HG02973 (cell line): ENCODE measurements around the gene FBN2.
"Not testable (repeated sequence)": the region's sequence is repeated elsewhere in the genome, so short reads cannot be mapped to it uniquely, and the experiment has no call there.

Experiments
- ATAC-seq: cut with Tn5 transposase; IDR thresholded peaks from one replicate; pipeline ENCODE4 v1.9.1; 2021; ENCODE audit warnings: moderate library complexity; ENCODE audit not compliant: unreplicated experiment

FBN2 gene

DNA sequence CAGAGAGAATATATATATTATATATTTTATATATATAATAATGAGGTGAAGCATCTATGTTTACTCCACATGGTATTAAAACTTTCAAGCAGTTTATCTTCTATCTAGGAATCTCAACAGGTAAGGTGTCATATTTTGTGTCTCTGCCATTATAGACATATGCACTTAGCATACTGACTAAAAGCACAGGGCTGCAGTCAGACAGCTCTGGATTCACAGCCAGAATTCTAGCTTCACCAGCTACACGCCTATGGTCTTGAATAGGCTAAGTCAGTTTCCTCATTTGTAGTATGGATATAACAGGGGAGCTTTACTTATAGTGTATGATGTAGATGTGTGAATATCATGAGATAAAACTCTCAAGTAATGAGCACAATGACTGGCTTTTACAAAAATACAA, 57.9 kb downstream of the FBN2 start:
- no peak for ATAC-seq

DNA sequence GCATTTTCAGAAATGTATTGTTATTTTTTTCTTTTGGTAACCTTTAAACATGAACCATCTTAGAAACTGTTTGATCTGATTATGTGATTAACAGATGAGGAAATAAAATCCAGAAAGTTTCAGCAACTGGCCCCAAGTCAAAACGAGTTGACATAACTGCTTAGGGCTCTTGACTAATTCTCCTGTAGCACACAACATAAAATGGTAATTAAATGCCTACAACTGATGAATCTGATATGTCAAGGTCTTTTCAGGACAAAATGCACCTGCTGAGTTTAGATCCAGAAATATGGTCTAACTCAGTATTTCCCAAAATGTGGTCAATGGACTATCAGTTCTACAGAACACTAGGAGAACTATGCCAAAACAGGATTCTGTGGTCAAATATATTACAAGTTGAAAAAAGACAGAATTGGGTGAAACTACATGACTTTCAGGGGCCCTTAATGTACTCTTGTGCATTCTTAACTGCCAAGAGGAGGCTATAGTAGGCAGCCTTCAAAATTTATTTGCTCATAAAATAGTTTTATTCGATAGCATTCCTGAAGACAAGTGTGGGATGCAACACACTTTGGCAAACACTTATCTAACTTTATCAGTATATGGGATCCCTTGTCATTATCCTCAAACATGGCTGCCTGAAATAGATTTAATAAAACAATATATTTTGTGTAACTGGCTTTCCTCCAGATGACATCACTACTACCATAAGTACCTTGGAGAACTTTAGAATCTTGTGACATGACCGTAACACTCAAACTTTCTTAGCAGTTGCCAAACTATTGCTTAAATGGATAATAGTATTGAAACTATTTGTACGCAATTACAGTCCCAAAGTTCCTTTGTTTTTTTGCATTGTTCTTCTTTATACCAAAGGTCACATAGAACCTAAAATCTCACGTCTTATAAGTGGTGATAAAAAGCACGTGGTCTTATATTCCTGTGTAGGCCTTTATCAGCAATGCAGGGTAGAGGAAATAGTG, 59.4 kb downstream of the FBN2 start:
- ATAC-seq: no peak

GRCh38 chr5:128477944-128478343, 60.1 kb downstream of the FBN2 start:
- no peak for ATAC-seq

GRCh38 chr5:128475693-128476092, 62.4 kb downstream of the FBN2 start:
- no peak for ATAC-seq

DNA sequence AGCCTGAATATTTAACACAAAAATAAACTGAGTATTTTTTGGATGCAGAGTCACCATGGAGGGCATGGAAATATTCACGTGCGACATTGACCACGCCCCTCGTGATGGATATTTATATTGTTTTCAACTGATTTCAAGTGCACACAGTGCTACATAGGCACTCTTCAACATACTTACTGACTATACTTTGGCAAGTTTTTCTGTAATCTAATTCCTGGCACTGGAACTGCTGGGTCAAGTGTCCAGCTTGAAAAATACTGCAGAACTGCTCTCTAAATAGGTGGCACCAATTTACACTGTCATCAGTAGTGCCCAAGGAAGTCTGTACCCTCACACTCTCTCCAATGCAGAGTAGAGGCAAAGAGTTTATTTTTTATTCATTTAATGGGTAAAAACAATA, 65.1 kb downstream of the FBN2 start:
- no peak for ATAC-seq

GRCh38 chr5:128472036-128472435, 66.0 kb downstream of the FBN2 start:
- ATAC-seq: no peak

GRCh38 chr5:128470663-128471062, 67.4 kb downstream of the FBN2 start:
- ATAC-seq: no peak

- ATAC-seq: no peak
Observed at GRCh38 chr5:128469912-128470311, 68.1 kb downstream of the FBN2 start.

DNA sequence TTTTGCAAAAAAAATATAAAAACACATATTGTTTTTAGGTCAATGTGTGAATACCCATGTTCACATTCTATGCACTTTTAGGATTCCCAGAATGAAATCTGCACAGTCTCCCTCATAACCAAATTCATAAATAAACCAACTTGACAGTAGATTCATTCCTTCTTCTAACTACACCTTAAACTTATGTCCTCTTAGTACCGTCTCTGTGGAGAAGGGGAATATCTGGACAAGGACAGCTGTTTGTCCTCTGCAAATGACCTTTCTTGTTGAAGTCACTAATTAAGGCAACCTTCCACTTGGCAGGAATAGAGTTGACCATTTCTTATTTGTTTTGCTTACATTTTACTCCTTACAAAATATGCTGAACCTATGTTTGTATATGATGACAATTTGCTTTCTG, 71.1 kb downstream of the FBN2 start:
- ATAC-seq: no peak

- ATAC-seq: no peak
Observed at GRCh38 chr5:128466554-128466953, 71.5 kb downstream of the FBN2 start.

DNA sequence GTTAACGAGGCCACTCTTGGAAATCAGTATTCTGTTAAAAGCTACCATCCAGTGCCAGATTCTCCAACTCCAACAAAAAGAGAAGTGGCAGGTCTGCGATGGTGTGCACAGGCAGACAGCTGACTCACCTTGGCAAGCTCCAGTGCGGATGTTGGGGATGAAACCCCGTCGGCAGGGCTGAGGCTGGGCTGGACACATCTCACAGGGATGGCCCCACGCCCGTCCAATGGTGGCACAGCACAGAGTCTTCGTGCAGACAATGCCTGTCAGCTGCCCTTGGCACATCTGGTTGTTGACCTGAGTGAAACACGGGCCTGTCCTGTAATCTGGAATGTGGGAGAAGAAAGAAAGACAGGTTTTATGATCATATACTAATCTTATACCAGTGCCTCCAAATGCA, 73.4 kb downstream of the FBN2 start:
- no peak for ATAC-seq

DNA sequence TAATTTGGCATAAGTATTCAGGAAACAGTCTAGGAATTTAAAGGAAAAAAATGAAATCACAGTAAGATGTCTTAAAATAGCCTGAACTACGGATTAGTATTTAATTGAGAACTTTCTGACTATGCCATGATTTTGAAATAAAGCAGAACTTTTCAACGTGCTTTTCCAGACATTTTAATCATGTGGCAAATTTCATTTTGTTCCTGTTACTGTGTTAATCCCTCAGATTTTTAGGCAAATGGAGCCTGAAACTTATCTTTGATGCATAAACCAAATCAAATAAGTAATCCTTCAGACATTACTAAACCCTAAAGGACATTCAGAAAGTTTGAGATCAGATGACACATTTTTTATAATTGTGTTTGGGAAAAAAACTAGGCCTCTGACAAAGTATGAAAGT, 75.7 kb downstream of the FBN2 start:
- ATAC-seq: no peak

DNA sequence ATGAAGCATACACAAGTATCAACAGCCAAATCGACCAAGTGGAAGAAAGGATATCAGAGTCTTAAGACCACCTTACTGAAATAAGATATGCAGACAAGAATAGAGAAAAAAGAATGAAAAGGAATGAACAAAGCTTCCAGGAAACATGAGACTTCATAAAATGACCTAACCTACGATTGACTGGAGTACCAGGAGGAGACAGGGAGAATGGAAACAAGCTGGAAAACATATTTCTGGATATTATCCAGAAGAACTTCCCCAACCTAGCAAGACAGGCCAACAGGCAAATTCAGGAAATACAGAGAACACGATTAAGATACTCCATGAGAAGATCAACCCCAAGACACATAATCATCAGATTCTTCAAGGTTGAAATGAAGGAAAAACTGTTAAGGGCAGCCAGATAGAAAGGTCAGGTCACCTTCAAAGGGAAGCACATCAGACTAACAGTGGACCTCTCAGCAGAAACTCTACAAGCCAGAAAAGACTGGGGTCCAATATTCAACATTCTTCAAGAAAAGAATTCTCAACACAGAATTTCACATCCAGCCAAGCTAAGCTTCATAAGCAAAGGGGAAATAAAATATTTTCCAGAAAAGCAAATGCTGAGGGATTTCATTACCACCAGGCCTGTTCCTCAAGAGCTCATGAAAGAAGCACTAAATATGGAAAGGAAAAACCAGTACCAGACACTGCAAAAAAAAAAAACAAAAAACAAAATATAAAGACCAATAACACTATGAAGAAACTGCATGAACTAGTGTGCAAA, 80.7 kb downstream of the FBN2 start:
- not testable (repeated sequence) for ATAC-seq

DNA sequence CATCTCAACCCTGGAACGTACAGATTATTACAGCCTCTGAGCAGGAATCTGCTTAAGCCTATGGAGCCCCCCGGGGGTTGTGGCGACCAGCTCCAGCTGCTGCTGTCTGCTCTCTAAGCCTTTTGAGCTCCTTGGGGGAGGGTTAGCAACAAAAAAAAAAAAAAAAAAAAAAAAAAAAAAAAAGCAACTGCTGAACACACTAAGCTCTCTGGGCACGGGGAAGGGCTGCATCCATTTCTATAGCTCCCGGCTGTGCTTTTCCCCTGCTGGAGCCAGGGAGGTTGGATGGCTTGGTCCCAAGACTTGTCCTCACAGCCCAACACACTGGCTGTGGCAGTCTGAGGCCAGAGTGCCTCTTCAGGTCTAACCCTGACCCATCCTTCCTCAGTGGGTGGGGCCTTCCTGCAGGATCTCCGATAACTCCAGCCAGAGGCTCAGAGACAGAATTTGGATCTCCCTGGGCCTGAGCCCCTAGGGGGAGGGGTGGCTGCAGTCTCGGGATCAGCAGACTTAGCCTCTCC, 82.1 kb downstream of the FBN2 start:
- ATAC-seq: no peak

- no peak for ATAC-seq
Observed at GRCh38 chr5:128453121-128453520, 84.9 kb downstream of the FBN2 start.

- ATAC-seq: not testable (repeated sequence)
Observed at GRCh38 chr5:128447224-128447623, 90.8 kb downstream of the FBN2 start.

GRCh38 chr5:128441941-128442350, 96.1 kb downstream of the FBN2 start:
- no peak for ATAC-seq

DNA sequence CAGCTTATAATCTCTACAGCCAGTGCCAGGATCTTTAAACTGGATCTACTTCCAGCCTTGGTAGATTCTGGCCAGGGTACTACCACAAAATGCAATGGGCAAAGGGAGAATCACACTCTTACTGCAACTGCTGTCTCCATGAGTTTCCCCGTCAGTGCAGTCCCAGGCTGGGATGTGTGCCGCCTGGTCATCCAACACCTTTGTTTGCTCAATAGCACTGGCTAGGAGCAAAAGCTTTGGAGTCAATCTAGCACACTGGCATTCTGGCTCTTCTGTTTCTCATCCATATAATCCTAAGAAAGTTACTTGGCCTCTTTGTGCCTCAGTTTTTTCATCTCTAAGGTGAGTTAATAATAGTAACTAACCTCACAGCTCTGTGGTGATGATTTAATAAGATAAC, 96.9 kb downstream of the FBN2 start:
- ATAC-seq: no peak

DNA sequence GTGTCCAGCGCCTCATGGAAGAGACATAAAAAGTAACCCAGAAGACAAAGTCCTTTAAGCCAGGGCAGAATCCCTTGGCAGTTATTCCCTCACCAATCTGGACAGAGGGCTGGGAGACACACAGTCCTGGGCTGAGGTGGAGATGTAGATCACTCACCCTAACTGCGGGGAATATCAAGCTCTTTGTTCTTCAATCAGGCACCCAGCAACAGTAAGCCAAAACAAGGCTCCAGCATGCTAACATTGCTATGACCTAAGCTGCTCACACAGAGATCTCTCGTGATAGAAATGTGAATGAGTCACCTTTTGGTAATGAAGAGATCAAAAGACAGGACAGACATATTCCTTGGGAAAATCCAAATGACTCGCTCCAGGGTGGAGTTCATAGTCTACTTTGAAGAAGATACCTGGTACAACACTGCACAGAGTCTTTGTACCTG, 101.3 kb downstream of the FBN2 start:
- ATAC-seq: no peak

- no peak for ATAC-seq
Observed at GRCh38 chr5:128435861-128436260, 102.2 kb downstream of the FBN2 start.

- no peak for ATAC-seq
Observed at GRCh38 chr5:128434993-128435392, 103.1 kb downstream of the FBN2 start.
